Measurements from ENCODE around the gene ALKAL2.

DNA sequence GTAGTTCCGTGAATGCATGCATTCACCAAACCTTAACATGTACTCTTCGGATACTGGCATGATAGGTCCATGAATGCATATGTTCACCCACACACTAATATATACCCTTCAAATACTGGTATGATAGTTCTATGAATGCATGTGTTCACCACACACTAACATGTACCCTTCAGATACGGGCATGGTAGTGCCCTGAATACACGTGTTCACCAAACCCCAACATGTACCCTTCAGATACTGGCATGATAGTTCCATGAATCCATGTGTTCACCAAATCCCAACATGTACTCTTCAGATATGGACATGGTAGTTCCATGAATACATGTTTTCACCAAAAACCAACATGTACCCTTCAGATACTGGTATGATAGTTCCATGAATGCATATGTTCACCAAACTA lies 48.5 kb upstream of the ALKAL2 start:
- TF ChIP-seq, protein P1, sequence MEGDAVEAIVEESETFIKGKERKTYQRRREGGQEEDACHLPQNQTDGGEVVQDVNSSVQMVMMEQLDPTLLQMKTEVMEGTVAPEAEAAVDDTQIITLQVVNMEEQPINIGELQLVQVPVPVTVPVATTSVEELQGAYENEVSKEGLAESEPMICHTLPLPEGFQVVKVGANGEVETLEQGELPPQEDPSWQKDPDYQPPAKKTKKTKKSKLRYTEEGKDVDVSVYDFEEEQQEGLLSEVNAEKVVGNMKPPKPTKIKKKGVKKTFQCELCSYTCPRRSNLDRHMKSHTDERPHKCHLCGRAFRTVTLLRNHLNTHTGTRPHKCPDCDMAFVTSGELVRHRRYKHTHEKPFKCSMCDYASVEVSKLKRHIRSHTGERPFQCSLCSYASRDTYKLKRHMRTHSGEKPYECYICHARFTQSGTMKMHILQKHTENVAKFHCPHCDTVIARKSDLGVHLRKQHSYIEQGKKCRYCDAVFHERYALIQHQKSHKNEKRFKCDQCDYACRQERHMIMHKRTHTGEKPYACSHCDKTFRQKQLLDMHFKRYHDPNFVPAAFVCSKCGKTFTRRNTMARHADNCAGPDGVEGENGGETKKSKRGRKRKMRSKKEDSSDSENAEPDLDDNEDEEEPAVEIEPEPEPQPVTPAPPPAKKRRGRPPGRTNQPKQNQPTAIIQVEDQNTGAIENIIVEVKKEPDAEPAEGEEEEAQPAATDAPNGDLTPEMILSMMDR (IDR thresholded peaks at IDR 0.05): no peak
- TF ChIP-seq POLR2A (IDR thresholded peaks at IDR 0.05): no peak

All from lower leg skin (tissue), 3 donors.